ENCODE data around the gene TMEM238. TPM values are rescaled to one million over a fixed set of nuclear protein-coding genes. Genes with fewer than 3 reads are reported as not detected.

The TMEM238 gene
- total and polyA plus RNA-seq, 8 donors = 0.75 to 504 (median 5.4) TPM; not detected in 3

- H3K9me3 ChIP-seq = no peaks in the 10 kb centered on the region
- no peak overlapping the region for H3K4me3 ChIP-seq
- intact Hi-C loops (cut with DNase I; ENCODE audit: low total_unique reads) = no loop called here
- TF ChIP-seq, protein P1, sequence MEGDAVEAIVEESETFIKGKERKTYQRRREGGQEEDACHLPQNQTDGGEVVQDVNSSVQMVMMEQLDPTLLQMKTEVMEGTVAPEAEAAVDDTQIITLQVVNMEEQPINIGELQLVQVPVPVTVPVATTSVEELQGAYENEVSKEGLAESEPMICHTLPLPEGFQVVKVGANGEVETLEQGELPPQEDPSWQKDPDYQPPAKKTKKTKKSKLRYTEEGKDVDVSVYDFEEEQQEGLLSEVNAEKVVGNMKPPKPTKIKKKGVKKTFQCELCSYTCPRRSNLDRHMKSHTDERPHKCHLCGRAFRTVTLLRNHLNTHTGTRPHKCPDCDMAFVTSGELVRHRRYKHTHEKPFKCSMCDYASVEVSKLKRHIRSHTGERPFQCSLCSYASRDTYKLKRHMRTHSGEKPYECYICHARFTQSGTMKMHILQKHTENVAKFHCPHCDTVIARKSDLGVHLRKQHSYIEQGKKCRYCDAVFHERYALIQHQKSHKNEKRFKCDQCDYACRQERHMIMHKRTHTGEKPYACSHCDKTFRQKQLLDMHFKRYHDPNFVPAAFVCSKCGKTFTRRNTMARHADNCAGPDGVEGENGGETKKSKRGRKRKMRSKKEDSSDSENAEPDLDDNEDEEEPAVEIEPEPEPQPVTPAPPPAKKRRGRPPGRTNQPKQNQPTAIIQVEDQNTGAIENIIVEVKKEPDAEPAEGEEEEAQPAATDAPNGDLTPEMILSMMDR (IDR thresholded peaks at IDR 0.05) = no peak
- no peak for TF ChIP-seq EP300 (IDR thresholded peaks at IDR 0.05)
- TF ChIP-seq POLR2A (IDR thresholded peaks at IDR 0.05) = no peak
- no peak for TF ChIP-seq POLR2AphosphoS5 (IDR thresholded peaks at IDR 0.05)
- H3K27me3 ChIP-seq = peaks cover 18 to 83% (median 35%) of the 10 kb centered on the region in 3 donors
- peaks cover 16 to 20% (median 20%) of the 10 kb centered on the region in 4 donors for H3K4me1 ChIP-seq
- WGBS, 5 donors = 62 to 75% (median 69%) methylated on average over 17 to 19 of the region's 19 CpGs
- DNase-seq = no peak
- H3K27ac ChIP-seq = no peak overlapping the region
- no peaks in the 10 kb centered on the region for H3K36me3 ChIP-seq
Observed at GRCh38 chr19:55365964-55366363, 18.1 kb downstream of the TMEM238 start.

- DNase-seq = no peak
- no peaks in the 10 kb centered on the region for H3K9me3 ChIP-seq
- H3K27ac ChIP-seq = no peak overlapping the region
- H3K4me1 ChIP-seq = peaks cover 14 to 18% (median 17%) of the 10 kb centered on the region in 4 donors
- 74 to 79% (median 76%) methylated on average over 8 of the region's 8 CpGs for WGBS, 5 donors
- intact Hi-C loops (cut with DNase I; ENCODE audit: low total_unique reads) = no loop called here
- no peak for TF ChIP-seq EP300 (IDR thresholded peaks at IDR 0.05)
- no peak for TF ChIP-seq POLR2A (IDR thresholded peaks at IDR 0.05)
- TF ChIP-seq POLR2AphosphoS5 (IDR thresholded peaks at IDR 0.05) = no peak
- TF ChIP-seq, protein P1 (IDR thresholded peaks at IDR 0.05) = no peak
- H3K4me3 ChIP-seq = no peak overlapping the region
- H3K36me3 ChIP-seq = no peaks in the 10 kb centered on the region
- peaks cover 16 to 76% (median 28%) of the 10 kb centered on the region in 3 donors for H3K27me3 ChIP-seq
Observed at GRCh38 chr19:55365245-55365644, 18.8 kb downstream of the TMEM238 start.

DNA sequence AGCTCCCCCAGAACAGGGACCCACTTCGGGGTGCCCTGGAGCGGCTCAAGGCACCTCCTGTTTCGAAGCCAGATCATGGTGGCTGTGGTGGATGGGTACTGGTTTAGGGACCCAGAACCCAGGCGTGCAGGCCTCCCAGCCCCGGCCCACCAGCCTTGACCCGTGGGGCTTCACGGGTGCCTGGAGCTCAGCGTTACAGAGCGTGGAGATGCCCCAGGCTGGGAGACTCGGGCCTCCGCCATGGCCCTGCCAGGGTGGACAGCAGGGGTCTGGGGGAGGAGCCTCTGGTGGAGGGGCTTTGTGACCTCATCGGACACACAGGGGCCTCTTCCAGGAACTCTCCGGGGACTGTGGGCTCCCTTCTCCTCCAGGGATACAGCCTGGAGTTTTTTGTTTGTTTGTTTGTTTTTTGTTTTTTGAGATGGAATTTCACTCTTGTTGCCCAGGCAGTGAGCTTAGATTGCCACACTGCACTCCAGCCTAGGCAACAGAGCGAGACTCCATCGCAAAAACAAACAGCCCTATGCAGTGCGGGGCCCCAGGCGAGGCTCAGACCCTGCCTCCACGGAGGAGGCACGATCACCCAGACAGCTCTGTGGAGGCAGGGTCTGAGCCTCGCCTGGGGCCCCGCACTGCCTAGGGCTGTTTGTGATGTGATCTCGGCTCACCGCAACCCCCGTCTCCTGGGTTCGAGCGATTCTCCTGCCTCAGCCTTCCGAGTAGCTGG, 20.9 kb downstream of the TMEM238 start, which contains the start of gene GARIN5B:
GARIN5B (minus strand) TSS at position 271 of the 727 bp plus-strand sequence; CDS start at position 77, 194 bp downstream.
- WGBS, 5 donors = 71 to 82% (median 81%) methylated on average over 15 to 27 of the region's 27 CpGs
- no peak within 1 kb of the TSS for H3K27ac ChIP-seq
- H3K9me3 ChIP-seq = no peaks in the 10 kb centered on the region
- TF ChIP-seq POLR2AphosphoS5 (IDR thresholded peaks at IDR 0.05) = no peak
- TF ChIP-seq POLR2A (IDR thresholded peaks at IDR 0.05) = no peak
- no peak for TF ChIP-seq EP300 (IDR thresholded peaks at IDR 0.05)
- no peak within 1 kb of the TSS for H3K4me3 ChIP-seq
- intact Hi-C loops (cut with DNase I; ENCODE audit: low total_unique reads) = no loop called here
- DNase-seq = no peak
- no peaks in the 10 kb centered on the region for H3K4me1 ChIP-seq
- H3K36me3 ChIP-seq = no peaks in the 10 kb centered on the region
- H3K27me3 ChIP-seq = peaks cover 4 to 55% (median 7%) of the 10 kb centered on the region in 3 donors

DNA sequence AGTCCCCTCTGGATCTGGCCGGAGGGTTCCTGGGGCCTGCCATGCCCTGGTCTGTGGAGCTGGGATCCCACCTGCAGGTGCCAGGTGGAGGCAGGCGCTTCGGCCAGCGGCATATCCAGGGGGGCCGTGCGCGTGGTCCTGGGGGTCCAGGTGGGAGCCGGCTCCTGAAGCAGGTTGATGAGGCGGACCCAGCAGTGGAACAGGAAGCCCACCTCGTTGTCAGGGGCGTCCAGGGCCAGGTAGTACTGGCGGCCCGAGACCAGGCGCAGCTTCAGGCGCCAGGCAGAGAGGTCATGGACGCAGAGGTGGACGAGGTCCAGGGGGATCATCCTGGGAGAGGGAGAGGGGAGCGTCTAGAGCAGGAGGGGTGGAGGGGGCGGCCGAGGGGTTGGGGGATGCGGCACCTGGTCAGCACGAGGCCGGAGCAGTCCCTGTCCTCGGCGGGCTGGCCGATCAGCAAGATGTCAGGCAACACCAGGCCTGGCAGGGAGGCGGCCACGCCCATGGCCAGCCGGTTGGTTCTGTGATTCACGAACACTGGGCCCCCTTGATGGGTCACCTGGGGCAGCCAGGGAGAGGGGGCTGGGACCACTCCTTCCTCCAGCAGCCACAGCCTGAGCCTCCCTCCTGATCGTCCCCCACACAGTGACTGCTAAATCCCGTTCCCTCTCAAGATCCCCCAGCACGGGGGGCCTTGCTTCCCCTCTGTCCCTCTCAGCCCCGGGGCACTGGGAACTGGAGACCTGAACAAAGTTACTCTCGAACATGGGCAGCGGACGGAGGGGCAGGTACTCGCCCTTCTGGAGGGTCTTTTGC, 21.7 kb downstream of the TMEM238 start:
- intact Hi-C loops (cut with DNase I; ENCODE audit: low total_unique reads) = no loop called here

More for the DNA sequence above, 21.7 kb downstream of the TMEM238 start:
- no peak for DNase-seq
- no peaks in the 10 kb centered on the region for H3K4me1 ChIP-seq
- H3K27ac ChIP-seq = no peak overlapping the region
- peaks cover 0 to 50% (median 2%) of the 10 kb centered on the region in 3 donors for H3K27me3 ChIP-seq
- no peak overlapping the region for H3K4me3 ChIP-seq
- no peaks in the 10 kb centered on the region for H3K9me3 ChIP-seq
- TF ChIP-seq, protein P1 (IDR thresholded peaks at IDR 0.05) = no peak
- no peak for TF ChIP-seq POLR2A (IDR thresholded peaks at IDR 0.05)
- TF ChIP-seq POLR2AphosphoS5 (IDR thresholded peaks at IDR 0.05) = no peak
- TF ChIP-seq EP300 (IDR thresholded peaks at IDR 0.05) = no peak
- no peaks in the 10 kb centered on the region for H3K36me3 ChIP-seq
- WGBS, 5 donors = 62 to 71% (median 64%) methylated on average over 31 to 38 of the region's 38 CpGs
